Endothelial cell of umbilical vein (primary cell): ENCODE measurements around the gene DHDH. TPM values are rescaled to one million over a fixed set of nuclear protein-coding genes. Genes with fewer than 3 reads are reported as not detected.

Experiments used
- BruUV-seq: library from RNA; stranded (reverse); fragments of 400-500 nt; replicated peaks from 2 replicates; lab custom pipeline; 2021; lab: Mats Ljungman, UMichigan
- CTCF ChIA-PET: fragments of 300-600, 350-600 bp; sonication (Branson Sonifier 250); formaldehyde crosslinking; loops from one replicate; lab custom pipeline; 2021; ENCODE audit warnings: antibody characterized with exemption, inconsistent platforms; lab: Charles Lee
- POLR2A ChIA-PET: fragments of 300-600, 350-600 bp; sonication (Branson Sonifier 250); formaldehyde crosslinking; loops from one replicate; lab custom pipeline; 2021; ENCODE audit warnings: antibody characterized with exemption, inconsistent platforms; lab: Charles Lee
- DNase-seq: peaks from one replicate; pipeline ENCODE4 v3.0.0-alpha.2; 2011; ENCODE audit warnings: low read depth, low spot score
- FAIRE-seq: peaks from 2 replicates; lab custom pipeline; 2011; peaks lifted over from hg19 to GRCh38; lab: Jason Lieb, UNC
- H2AFZ ChIP-seq: 2 replicates; pipeline ENCODE4 v1.6.0; 2012; ENCODE audit warnings: low read depth, low read length, control low read depth, inconsistent platforms
- H3K27ac ChIP-seq: 2 replicates; pipeline ENCODE4 v1.5.1; 2011; ENCODE audit warnings: low read depth, mild to moderate bottlenecking, control low read depth, low read length, moderate library complexity; ENCODE audit not compliant: insufficient read depth
- H3K27me3 ChIP-seq, 2 experiments: 2 replicates each; pipeline versions ENCODE4 v1.6.0 to v1.6.1; 2011; ENCODE audit warnings: low read length in 2 of 2, mixed read lengths in 1 of 2; ENCODE audit not compliant: control insufficient read depth in 2 of 2, insufficient read depth in 2 of 2
- H3K36me3 ChIP-seq, 2 experiments: 2 replicates in 1 of 2; 3 replicates in 1 of 2; pipeline ENCODE4 v1.5.1; 2011; ENCODE audit warnings: low read length in 2 of 2, mild to moderate bottlenecking in 1 of 2, moderate library complexity in 1 of 2; ENCODE audit not compliant: control insufficient read depth in 2 of 2, insufficient read depth in 2 of 2; ENCODE audit errors: extremely low read depth in 1 of 2
- H3K4me1 ChIP-seq: 3 replicates; pipeline ENCODE4 v1.5.1; 2011; ENCODE audit warnings: mild to moderate bottlenecking, low read length; ENCODE audit not compliant: control insufficient read depth, insufficient read depth; ENCODE audit errors: extremely low read depth
- H3K4me2 ChIP-seq: 2 replicates; pipeline ENCODE4 v1.6.1; 2011; ENCODE audit warnings: low read length, control low read depth, mixed read lengths; ENCODE audit not compliant: insufficient read depth
- H3K4me3 ChIP-seq, 3 experiments: fragments of 200-600 bp in 1 of 3; sonication (generic), shearing (Covaris generic) in 1 of 3; replicated peaks in 1 of 3; 2 replicates each; pipeline ENCODE4 v1.5.1; 2011 to 2016; ENCODE audit warnings: control low read depth in 3 of 3, low read length in 3 of 3, mild to moderate bottlenecking in 2 of 3, inconsistent platforms in 1 of 3, low read depth in 1 of 3, moderate library complexity in 1 of 3; ENCODE audit not compliant: insufficient read depth in 1 of 3
- H3K79me2 ChIP-seq: 2 replicates; pipeline ENCODE4 v1.6.0; 2012; ENCODE audit warnings: low read length, inconsistent platforms; ENCODE audit not compliant: control insufficient read depth, insufficient read depth
- H3K9ac ChIP-seq: replicated peaks from 2 replicates; pipeline ENCODE3; 2011; ENCODE audit warnings: low read length, control low read depth; ENCODE audit not compliant: insufficient read depth; ENCODE audit errors: extremely low read depth
- H3K9me1 ChIP-seq: replicated peaks from 3 replicates; pipeline ENCODE4 v1.6.0; 2011; ENCODE audit warnings: mild to moderate bottlenecking, low read length; ENCODE audit not compliant: control insufficient read depth, insufficient read depth; ENCODE audit errors: extremely low read depth
- H3K9me3 ChIP-seq: replicated peaks from 2 replicates; pipeline ENCODE4 v1.5.1; 2012; ENCODE audit warnings: low read length, inconsistent platforms; ENCODE audit not compliant: control insufficient read depth, insufficient read depth
- H4K20me1 ChIP-seq: replicated peaks from 2 replicates; pipeline ENCODE3; 2011; ENCODE audit warnings: mild to moderate bottlenecking, low read length; ENCODE audit not compliant: control insufficient read depth, insufficient read depth; ENCODE audit errors: extremely low read depth
- CTCF ChIP-seq, 2 donors: IDR thresholded peaks; 1 replicate in 1 of 2; 2 replicates in 1 of 2; pipeline ENCODE4 v1.5.1; 2011; ENCODE audit warnings: low read length in 2 of 2, mild to moderate bottlenecking in 2 of 2, moderate library complexity in 2 of 2, control low read depth in 1 of 2, inconsistent platforms in 1 of 2, low read depth in 1 of 2; ENCODE audit not compliant: insufficient read depth in 1 of 2; ENCODE audit errors: extremely low read depth in 1 of 2
- EZH2 ChIP-seq: IDR thresholded peaks from 2 replicates; pipeline ENCODE4 v1.6.1; 2012; ENCODE audit warnings: borderline replicate concordance, low read depth, mild to moderate bottlenecking, moderate library complexity, low read length, inconsistent platforms; ENCODE audit not compliant: severe bottlenecking
- FOS ChIP-seq: IDR thresholded peaks from 2 replicates; pipeline ENCODE4 v1.6.1; 2011; ENCODE audit warnings: mild to moderate bottlenecking, low read length, moderate library complexity, borderline replicate concordance; ENCODE audit not compliant: insufficient read depth
- GATA2 ChIP-seq: IDR thresholded peaks from 2 replicates; pipeline ENCODE4 v1.7.0; 2011; ENCODE audit warnings: low read depth, mild to moderate bottlenecking, moderate library complexity, mixed read lengths, low read length; ENCODE audit not compliant: insufficient read length, insufficient read depth
- JUN ChIP-seq: IDR thresholded peaks from 2 replicates; pipeline ENCODE4 v1.6.1; 2011; ENCODE audit warnings: borderline replicate concordance, low read depth; ENCODE audit not compliant: insufficient read length, insufficient read depth
- MAX ChIP-seq: IDR thresholded peaks from 2 replicates; pipeline ENCODE4 v1.6.1; 2011; ENCODE audit not compliant: insufficient read depth, insufficient read length
- MYC ChIP-seq: IDR thresholded peaks from one replicate; pipeline ENCODE4 v1.6.1; 2011; ENCODE audit warnings: mild to moderate bottlenecking, low read depth, low read length
- POLR2A ChIP-seq: IDR thresholded peaks from 2 replicates; pipeline ENCODE4 v1.6.1; 2012; ENCODE audit warnings: low read depth, mild to moderate bottlenecking, control low read depth, low read length
- POLR2AphosphoS5 ChIP-seq: IDR thresholded peaks from 2 replicates; pipeline ENCODE4 v1.6.1; 2012; ENCODE audit warnings: low read depth, mild to moderate bottlenecking, control low read depth, low read length, moderate library complexity; ENCODE audit not compliant: insufficient read depth
- dilution Hi-C: fragments of 300-500 bp; cut with MboI; formaldehyde crosslinking; loops from one replicate; pipeline ENCODE4 v1.15.0; 2019; ENCODE audit warnings: low sequenced_read_pairs; ENCODE audit not compliant: extremely low pct_ligation_motif_present
- intact Hi-C: fragments of 100-400 bp; cut with micrococcal nuclease; formaldehyde crosslinking; loops from one replicate; pipeline ENCODE4 v1.10.0; 2022
- polyA plus RNA-seq, 4 experiments: library from polyadenylated mRNA; depleted of rRNA in 3 of 4; stranded (reverse) in 3 of 4; unstranded in 1 of 4; fragments of >200 nt; gene quantifications; 2 replicates each; pipeline versions ENCODE4 v1.2.1 to v1.2.3, GENCODE V29; 2011 to 2012; ENCODE audit warnings: missing spikeins in 1 of 4
- total RNA-seq: library from RNA; stranded (reverse); gene quantifications from 2 replicates; pipeline ENCODE4 v1.2.3, GENCODE V29; 2021

Gene DHDH
- total and polyA plus RNA-seq, 2 donors (not counting 3 experiments of a cell fraction or from before 2014, with no cell fraction given): not detected

GRCh38 chr19:48988860-48989259 lies 55.4 kb downstream of the DHDH start:
- Histone ChIP-seq H3K4me1 (peaks cover 7% of the 10 kb centered on the region), H3K4me3 (no peak overlapping the region), H3K9me1 (no peaks in the 10 kb centered on the region), H3K4me2 (no peak overlapping the region), H3K27ac (no peak overlapping the region), H3K9ac (no peak overlapping the region), H3K27me3 (no peaks in the 10 kb centered on the region), H3K79me2 (peaks cover 26% of the 10 kb centered on the region), H3K9me3 (no peaks in the 10 kb centered on the region), H3K36me3 (peaks cover 0 to 9% of the 10 kb centered on the region in 2 experiments), H4K20me1 (no peaks in the 10 kb centered on the region), H2AFZ (no peak overlapping the region)
- intact Hi-C loops (no loop called here), dilution Hi-C loops (no loop called here)
- no peak for DNase-seq
- no peak for FAIRE-seq
- POLR2A ChIA-PET: no interaction called here
- CTCF ChIA-PET: no interaction called here
- no peak for TF ChIP-seq MAX
- TF ChIP-seq CTCF (IDR thresholded peaks at IDR 0.05; ENCODE audit: extremely low read depth in 1 of 2, insufficient read depth in 1 of 2, low read depth in 1 of 2, low read length in 2 of 2): no peak
- TF ChIP-seq EZH2: no peak
- no peak for TF ChIP-seq JUN
- no peak for TF ChIP-seq FOS
- TF ChIP-seq POLR2A: no peak
- no peak for TF ChIP-seq POLR2AphosphoS5
- TF ChIP-seq GATA2: no peak
- TF ChIP-seq MYC: no peak
- no TSS peak for BruUV-seq
